GM18498 (cell line): ENCODE results near the gene MYNN.

Source experiments
- ATAC-seq: cut with Tn5 transposase; IDR thresholded peaks from one replicate; pipeline ENCODE4 v1.9.1; 2021; ENCODE audit warnings: mild to moderate bottlenecking, moderate library complexity; ENCODE audit not compliant: unreplicated experiment

MYNN gene

DNA sequence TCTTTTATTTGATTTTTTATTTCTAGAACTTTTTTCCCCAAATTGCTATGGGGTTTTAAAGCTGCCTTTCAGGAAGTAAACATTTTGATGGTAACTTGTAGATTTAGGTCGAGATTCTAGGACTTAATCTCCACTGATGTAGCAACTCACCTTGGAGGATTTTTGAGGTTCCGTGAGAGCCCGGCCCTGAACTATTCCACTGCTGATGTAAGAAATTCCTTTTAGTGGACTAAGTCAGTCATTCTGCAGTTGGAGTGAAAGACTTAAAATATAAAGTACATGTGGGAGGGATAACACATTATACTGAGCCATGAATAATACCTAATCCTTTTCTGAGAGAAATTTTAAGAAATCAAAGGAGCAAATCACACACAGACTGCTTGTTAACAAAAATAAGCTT lies 52.1 kb downstream of the MYNN start:
- no peak for ATAC-seq

GRCh38 chr3:169827712-169828111 lies 54.5 kb downstream of the MYNN start:
- ATAC-seq, result no peak

- ATAC-seq, result no peak
Observed at GRCh38 chr3:169835533-169835932, 62.3 kb downstream of the MYNN start.

DNA sequence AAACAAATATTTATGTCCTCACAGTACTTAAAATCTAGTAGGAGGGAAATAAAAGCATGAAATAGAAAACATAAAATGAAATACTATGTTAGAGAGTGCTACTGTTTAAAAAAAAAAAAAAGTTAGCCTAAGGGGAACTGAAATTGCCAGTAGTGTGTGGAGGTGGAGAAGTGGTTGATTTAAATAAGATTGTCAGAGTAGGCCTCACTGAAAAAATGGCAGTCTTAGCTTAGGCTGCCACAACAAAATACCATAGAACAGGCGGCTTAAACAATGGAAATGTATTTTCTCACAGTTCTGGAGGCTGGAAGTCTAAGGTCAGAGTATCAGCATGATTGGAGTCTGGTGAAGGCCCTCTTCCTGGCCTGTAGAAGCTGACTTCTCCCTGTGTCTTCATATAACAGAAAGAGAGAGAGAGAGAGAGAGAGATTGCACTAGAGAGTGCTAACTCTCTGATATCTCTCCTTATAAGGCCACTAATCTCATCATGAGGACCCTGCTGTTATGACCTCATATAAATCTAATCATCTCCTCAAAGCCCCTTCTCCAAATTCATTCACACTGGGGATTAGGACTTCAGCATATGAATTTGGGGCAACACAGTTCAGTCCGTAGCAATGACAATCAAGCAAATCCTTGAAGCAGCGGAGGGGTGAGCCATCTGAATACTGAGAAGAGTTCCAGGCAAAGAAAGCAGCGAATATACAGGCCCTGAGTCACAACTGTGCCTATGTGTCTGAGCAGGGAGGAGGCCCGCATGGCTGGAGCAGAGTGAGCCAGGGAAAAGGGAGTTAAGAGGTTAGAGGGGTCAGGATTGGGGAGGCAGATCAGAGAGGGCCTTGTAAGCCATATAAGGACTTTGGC lies 63.1 kb downstream of the MYNN start:
- ATAC-seq, result peak; percentile 91

DNA sequence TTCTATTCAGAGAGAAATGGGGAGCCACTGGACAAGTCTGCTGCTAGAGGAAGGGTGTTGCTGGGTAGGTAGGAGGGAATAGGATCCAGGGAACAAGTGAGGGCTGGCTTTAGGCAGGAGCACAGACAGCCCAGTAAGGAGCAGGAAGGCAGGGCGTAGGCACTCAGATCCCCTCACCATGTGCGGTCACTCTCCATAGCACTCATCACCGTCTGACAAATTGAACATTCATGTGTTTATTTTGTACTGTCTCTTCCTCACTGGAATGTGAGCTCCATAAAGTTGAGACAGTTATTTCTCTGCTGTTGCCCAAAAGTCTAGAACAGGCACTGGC lies 63.7 kb downstream of the MYNN start:
- ATAC-seq, result no peak

DNA sequence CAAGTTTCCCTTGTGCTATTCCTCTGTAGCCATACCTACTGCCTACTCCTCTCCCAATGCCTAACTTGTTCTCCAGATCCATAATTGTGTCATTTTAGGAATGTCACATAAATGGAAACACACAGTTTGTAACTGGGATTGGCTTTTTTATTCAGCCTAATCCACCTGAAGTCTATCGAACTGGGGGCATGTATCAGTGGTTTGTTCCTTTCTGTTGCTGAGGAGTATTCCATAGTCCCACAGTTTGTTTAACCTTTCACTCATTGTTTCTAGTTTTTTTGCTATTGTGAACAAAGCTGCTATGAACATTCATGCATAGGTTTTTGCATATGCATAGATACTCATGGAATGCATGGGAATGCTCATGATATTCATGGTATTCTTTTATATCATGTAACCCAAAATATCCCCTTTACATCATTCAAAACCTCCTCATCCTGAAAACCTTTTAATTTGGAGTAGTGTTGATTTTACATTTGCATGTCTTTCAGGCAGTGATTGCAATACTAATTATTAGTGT lies 65.4 kb downstream of the MYNN start:
- no peak for ATAC-seq
